ENCODE results near the gene NUP210.

GRCh38 chr3:13314877-13315276 is 105.2 kb downstream of the NUP210 start:
- no peak for TF ChIP-seq CTCF (IDR thresholded peaks at IDR 0.05)
- no peak for TF ChIP-seq POLR2A (IDR thresholded peaks at IDR 0.05)

Data from testis (tissue), 2 donors.